OCI-LY7 (cell line): ENCODE measurements around the gene TMEM87A.

Source experiments
- CTCF ChIP-seq: fragments of 200-600 bp; sonication (generic); conservative IDR thresholded peaks from 2 replicates; pipeline ENCODE4 v1.5.1; 2014; ENCODE audit warnings: mild to moderate bottlenecking, antibody characterized with exemption, low read length, moderate library complexity, mixed read lengths
- EZH2phosphoT487 ChIP-seq: fragments of 200-600 bp; sonication (generic); IDR thresholded peaks from 2 replicates; pipeline ENCODE4 v1.6.1; 2018; ENCODE audit warnings: low read depth, borderline replicate concordance, mild to moderate bottlenecking, mixed run types, antibody characterized with exemption, low read length, moderate library complexity, mixed read lengths

DNA sequence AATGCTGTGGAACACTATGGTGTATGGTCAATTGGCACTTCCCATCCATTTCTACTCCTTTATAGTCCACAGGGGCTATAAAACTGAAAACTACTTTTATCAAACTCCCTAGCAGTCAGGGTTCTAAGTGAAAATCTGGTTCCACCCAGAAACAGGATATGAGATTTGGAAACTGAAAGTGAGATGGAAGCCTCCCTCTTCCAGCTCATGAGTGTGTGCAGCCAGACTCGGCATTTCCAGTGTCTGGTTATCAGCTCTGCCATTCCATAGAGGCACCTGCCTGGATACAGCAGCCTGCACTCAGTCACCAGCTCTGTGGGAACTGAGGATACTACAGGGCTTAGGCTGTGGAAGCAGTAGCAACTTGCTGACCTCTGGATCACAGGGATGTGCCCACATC is 102.1 kb downstream of the TMEM87A start:
- TF ChIP-seq CTCF (no peak), EZH2phosphoT487 (no peak)
